ENCODE measurements around the gene NDUFB11.

Gene NDUFB11

DNA sequence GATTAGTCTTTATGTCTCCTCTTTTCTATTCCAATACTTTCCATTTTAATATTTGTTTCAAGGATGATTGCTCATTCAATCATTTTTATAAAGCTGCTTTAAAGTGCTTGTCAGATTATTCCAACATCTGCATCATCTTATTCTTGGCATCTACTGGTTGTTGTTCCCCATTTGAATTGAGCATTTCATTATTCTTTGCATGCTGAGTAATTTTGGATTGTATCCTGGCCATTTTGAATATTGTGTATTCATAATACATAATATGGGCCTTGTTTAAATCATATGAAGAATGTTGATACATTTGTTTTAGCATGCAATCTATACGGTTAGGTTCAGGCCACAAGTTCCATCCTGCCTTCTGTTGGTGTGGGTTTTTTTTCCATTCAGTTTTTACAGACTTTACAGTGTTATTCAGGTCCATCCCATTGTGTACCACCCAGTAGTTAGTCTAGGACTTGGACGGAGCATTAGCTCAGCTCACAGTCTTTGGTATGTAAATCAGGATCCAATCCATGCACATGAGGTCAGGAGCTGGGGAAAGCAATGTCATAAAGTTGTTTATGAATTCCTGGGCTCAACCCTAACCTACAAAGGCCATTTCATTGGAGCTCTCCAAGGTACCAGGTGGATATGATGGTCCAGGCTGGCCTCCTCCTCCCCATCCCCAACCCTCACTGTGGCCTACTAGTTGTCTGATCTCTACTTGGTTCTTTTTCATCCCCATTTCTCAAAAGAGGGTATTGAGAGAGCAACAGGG is 46.0 kb downstream of the NDUFB11 start:
- no peak for DNase-seq (ENCODE audit: low spot score)
- H3K27ac ChIP-seq = no peak overlapping the region
- TF ChIP-seq, protein P1, sequence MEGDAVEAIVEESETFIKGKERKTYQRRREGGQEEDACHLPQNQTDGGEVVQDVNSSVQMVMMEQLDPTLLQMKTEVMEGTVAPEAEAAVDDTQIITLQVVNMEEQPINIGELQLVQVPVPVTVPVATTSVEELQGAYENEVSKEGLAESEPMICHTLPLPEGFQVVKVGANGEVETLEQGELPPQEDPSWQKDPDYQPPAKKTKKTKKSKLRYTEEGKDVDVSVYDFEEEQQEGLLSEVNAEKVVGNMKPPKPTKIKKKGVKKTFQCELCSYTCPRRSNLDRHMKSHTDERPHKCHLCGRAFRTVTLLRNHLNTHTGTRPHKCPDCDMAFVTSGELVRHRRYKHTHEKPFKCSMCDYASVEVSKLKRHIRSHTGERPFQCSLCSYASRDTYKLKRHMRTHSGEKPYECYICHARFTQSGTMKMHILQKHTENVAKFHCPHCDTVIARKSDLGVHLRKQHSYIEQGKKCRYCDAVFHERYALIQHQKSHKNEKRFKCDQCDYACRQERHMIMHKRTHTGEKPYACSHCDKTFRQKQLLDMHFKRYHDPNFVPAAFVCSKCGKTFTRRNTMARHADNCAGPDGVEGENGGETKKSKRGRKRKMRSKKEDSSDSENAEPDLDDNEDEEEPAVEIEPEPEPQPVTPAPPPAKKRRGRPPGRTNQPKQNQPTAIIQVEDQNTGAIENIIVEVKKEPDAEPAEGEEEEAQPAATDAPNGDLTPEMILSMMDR (IDR thresholded peaks at IDR 0.05) = no peak
- H3K4me3 ChIP-seq = no peak overlapping the region

DNA sequence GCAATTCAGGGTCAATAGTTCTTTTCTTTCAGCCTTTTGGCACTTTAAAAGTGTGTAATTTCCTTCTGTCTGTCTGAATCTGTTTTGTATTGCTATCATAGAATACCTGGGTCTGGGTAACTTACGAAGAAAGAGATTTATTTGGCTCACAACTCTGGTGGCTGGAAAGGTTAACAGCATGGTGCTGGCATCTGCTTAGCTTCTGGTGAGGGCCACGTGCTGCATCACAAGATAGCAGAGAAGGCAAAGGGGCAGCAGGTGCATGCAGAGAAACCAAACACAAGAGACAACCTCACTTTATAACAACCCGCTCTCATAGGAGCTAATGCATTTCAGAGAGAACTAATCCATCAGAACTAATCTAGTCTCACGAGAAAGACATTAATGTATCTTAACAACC is 47.5 kb downstream of the NDUFB11 start:
- DNase-seq (ENCODE audit: low spot score) = no peak
- Histone ChIP-seq H3K4me3 (no peak overlapping the region), H3K27ac (no peak overlapping the region)
- TF ChIP-seq, protein P1 (IDR thresholded peaks at IDR 0.05) = no peak

- no peak for DNase-seq (ENCODE audit: low spot score)
- Histone ChIP-seq H3K4me3 (no peak overlapping the region), H3K27ac (no peak overlapping the region)
- TF ChIP-seq, protein P1 (IDR thresholded peaks at IDR 0.05) = no peak
These were observed 50.6 kb downstream of the NDUFB11 start for GRCh38 chrX:47093860-47094259.

GRCh38 chrX:47093248-47093647 is 51.3 kb downstream of the NDUFB11 start:
- no peak overlapping the region for H3K27ac ChIP-seq
- DNase-seq (ENCODE audit: low spot score) = no peak
- H3K4me3 ChIP-seq = no peak overlapping the region
- TF ChIP-seq, protein P1 (IDR thresholded peaks at IDR 0.05) = no peak
